Retinal pigment epithelial cell (primary cell): ENCODE measurements around the gene RNF130.
A peak's percentile ranks its signal among the peaks of the same experiment; 100 is the strongest.

Experiments used
- DNase-seq: peaks from one replicate; pipeline ENCODE4 v3.0.0-alpha.2; 2010; ENCODE audit warnings: low read depth
- H3K4me3 ChIP-seq: 2 replicates; pipeline ENCODE4 v1.5.1; 2011; ENCODE audit warnings: mild to moderate bottlenecking, low read length, control low read depth, moderate library complexity
- TF ChIP-seq, protein P1 (sequence below): conservative IDR thresholded peaks from 2 replicates; pipeline ENCODE4 v1.5.1; 2011; ENCODE audit warnings: low read depth, low read length, control low read depth, inconsistent platforms

Gene RNF130

DNA sequence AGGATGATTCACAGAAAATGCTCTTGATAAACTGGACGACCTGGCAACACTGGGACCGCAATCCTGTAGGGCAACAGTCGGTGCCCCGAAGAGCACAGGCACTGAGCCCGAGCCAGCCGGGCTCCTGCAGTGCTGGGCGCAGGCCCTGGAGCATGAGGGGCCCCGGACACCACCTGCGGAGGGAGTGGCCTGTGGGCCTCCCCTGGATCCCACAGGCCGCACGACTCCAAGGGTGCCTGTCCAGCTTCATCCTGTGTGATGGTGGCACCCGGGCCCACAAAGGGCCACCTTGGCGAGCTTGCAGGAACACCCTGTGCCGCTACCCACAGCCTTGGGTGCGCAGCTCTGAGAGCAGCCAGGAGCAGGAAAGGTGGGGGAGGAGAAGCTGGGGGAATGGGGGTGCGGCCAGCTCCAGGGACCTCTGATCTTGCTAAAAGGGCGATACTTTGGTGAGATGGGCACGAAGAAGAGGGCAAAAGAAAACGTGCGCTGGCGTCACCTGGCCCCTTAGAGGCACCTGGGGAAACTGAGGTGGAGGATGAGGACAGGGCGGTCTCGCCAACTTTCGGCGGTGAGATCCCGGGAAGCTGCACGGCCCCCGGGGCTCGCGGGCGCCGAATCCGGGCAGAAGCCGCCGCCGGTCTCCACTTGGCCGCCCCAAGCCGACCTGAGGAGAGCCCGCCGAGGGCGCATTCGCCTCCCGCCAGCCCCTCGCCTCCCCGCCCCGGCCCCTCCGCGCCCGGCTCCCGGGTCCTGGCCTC, 164.6 kb downstream of the RNF130 start:
- TF ChIP-seq, protein P1, sequence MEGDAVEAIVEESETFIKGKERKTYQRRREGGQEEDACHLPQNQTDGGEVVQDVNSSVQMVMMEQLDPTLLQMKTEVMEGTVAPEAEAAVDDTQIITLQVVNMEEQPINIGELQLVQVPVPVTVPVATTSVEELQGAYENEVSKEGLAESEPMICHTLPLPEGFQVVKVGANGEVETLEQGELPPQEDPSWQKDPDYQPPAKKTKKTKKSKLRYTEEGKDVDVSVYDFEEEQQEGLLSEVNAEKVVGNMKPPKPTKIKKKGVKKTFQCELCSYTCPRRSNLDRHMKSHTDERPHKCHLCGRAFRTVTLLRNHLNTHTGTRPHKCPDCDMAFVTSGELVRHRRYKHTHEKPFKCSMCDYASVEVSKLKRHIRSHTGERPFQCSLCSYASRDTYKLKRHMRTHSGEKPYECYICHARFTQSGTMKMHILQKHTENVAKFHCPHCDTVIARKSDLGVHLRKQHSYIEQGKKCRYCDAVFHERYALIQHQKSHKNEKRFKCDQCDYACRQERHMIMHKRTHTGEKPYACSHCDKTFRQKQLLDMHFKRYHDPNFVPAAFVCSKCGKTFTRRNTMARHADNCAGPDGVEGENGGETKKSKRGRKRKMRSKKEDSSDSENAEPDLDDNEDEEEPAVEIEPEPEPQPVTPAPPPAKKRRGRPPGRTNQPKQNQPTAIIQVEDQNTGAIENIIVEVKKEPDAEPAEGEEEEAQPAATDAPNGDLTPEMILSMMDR = no peak
- DNase-seq = no peak
- H3K4me3 ChIP-seq = peak overlapping the region; percentile 53

DNA sequence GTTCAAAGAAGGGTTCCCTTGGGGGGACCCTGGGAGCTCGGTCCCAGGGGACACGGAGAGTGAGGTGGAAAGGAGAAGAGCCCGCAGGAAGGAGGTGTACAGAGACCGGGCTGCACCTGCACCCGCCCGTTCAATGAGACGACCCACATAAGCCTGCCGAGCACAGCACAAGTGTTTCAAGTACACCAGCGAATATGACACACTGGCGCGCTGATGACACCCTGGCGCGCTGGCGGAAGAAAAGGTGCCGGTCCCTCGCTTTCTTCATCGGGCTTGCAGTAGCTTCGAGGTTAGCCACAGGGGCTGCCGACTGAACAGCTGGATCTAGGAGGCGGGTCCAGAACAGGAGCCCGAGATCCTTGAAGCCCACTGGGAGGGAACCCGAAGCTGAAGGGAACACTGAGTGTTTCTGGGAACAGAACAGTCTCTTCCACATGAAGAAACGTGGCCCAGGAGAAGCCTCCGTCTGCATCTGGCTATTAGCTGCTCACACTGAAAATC, 165.2 kb downstream of the RNF130 start:
- TF ChIP-seq, protein P1 = no peak
- no peak for DNase-seq
- peak overlapping the region; percentile 53 for H3K4me3 ChIP-seq

DNA sequence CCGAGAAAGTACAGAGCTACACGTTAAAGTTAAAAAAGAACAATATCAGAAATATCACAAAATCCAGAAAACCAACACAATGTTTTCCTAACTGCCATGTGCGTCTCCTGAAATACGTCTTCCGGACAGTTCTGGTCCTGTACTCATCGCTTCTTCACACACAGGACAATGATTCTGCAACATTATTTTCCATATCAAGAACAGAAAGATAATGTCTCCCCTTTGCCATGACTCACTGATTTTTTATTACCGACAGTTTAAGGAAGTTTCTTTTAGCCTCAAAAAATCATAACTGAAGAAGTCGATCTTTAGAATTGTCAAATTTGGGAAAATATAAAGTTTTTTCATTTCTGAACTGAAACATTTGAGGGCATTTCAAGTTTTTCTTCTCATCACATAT, 166.4 kb downstream of the RNF130 start:
- H3K4me3 ChIP-seq = no peak overlapping the region
- no peak for DNase-seq

More for the DNA sequence above, 166.4 kb downstream of the RNF130 start:
- TF ChIP-seq, protein P1 = no peak
